HuH-7.5 (cell line): Measurements from ENCODE around the gene UBE2G2.

Experiments used
- DNase-seq: peaks from one replicate; pipeline ENCODE4 v3.0.0; 2011; ENCODE audit warnings: low spot score

Gene UBE2G2

GRCh38 chr21:44749759-44750674, 51.6 kb downstream of the UBE2G2 start:
- DNase-seq: no peak

GRCh38 chr21:44749116-44749758, 52.4 kb downstream of the UBE2G2 start:
- no peak for DNase-seq

GRCh38 chr21:44748621-44749020, 53.0 kb downstream of the UBE2G2 start:
- DNase-seq: no peak

- DNase-seq: no peak
Observed at GRCh38 chr21:44742418-44743153, 59.0 kb downstream of the UBE2G2 start.

- DNase-seq: no peak
Observed at GRCh38 chr21:44741921-44742320, 59.7 kb downstream of the UBE2G2 start.

- no peak for DNase-seq
Observed at GRCh38 chr21:44740742-44741141, 60.9 kb downstream of the UBE2G2 start.

GRCh38 chr21:44739316-44739715, 62.3 kb downstream of the UBE2G2 start:
- DNase-seq: no peak

GRCh38 chr21:44738621-44739020, 63.0 kb downstream of the UBE2G2 start:
- no peak for DNase-seq

- no peak for DNase-seq
Observed at GRCh38 chr21:44737706-44738354, 63.8 kb downstream of the UBE2G2 start.

GRCh38 chr21:44736291-44737004, 65.2 kb downstream of the UBE2G2 start:
- DNase-seq: no peak

- no peak for DNase-seq
Observed at GRCh38 chr21:44735821-44736220, 65.8 kb downstream of the UBE2G2 start.

- DNase-seq: no peak
Observed at GRCh38 chr21:44734841-44735240, 66.8 kb downstream of the UBE2G2 start.

- no peak for DNase-seq
Observed at GRCh38 chr21:44734026-44734745, 67.4 kb downstream of the UBE2G2 start.

GRCh38 chr21:44732956-44733355, 68.7 kb downstream of the UBE2G2 start:
- DNase-seq: no peak

- no peak for DNase-seq
Observed at GRCh38 chr21:44732263-44732662, 69.4 kb downstream of the UBE2G2 start.

GRCh38 chr21:44730951-44731579, 70.6 kb downstream of the UBE2G2 start:
- DNase-seq: no peak

GRCh38 chr21:44730028-44730395, 71.6 kb downstream of the UBE2G2 start:
- no peak for DNase-seq

GRCh38 chr21:44729336-44730027, 72.1 kb downstream of the UBE2G2 start:
- DNase-seq: no peak

- DNase-seq: no peak
Observed at GRCh38 chr21:44728716-44729115, 72.9 kb downstream of the UBE2G2 start.

GRCh38 chr21:44727757-44728156, 73.9 kb downstream of the UBE2G2 start:
- DNase-seq: no peak
